DMS153 treated with DMSO at 0.1 percent for 48 hours (cell line): ENCODE measurements around the gene CCDC152.
"Not testable (repeated sequence)": the region's sequence is repeated elsewhere in the genome, so short reads cannot be mapped to it uniquely, and the experiment has no call there.

Source experiments
- DNase-seq: peaks from one replicate; lab custom pipeline; 2025; ENCODE audit not compliant: unreplicated experiment; lab: John Stamatoyannopoulos, UW

Gene CCDC152, protein sequence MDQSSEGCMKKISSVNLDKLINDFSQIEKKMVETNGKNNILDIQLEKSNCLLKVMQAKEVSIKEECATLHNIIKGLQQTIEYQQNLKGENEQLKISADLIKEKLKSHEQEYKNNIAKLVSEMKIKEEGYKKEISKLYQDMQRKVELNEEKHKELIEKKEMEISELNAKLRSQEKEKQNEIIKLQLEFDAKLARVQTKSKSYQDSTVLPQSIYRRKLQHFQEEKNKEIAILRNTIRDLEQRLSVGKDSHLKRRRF

DNA sequence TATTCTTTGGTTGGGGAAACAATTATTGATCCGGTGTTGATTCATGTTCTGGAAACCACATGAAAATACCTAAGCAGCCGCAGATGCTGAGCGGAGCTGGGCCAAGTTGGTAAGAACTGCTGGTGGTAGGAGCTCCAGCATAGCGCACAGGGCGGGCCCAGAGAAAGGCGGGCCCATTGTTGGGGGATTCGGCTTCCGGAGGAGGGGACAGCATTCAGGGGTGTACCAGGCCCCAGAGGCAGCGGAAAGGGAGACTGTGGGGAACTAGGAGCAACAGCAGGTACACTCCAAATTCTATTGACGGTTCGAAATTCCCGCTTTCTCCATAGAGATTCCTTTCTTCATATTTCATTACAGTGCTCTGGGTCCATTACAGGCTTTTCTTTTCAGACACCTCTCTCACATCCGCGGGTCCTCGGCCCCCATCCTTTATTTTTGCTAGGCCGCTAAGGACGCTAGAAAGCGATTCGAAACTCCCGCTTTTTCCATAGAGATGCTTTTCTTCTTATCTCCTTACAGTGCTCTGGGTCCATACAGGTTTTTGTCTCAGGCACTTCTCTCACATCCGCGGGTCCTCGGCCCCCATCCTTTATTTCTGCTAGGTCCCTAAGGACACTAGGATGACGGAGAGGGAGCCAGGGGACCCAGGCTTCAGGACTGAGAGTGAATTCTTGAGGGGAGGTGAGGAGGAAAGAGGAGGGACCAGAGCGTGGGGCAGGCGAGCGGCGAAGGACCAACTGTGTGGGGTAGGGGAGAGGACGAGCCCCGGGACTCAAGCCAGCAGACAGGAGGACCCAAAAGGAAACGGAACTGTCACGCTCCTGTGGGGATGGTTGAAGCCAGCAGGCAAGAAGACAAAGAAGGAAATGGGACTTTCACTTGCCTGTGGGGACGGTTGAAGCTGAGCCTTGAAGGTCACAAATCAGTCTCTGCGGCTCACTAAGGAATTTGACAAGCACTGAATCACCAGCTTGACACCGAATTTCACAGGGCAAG lies at the start of gene CCDC152:
Gene CCDC152, plus strand, starts transcription at position 213 of the 996 bp plus-strand sequence. CDS start 2,304 bp downstream, outside the sequence.
- no peak for DNase-seq

DNA sequence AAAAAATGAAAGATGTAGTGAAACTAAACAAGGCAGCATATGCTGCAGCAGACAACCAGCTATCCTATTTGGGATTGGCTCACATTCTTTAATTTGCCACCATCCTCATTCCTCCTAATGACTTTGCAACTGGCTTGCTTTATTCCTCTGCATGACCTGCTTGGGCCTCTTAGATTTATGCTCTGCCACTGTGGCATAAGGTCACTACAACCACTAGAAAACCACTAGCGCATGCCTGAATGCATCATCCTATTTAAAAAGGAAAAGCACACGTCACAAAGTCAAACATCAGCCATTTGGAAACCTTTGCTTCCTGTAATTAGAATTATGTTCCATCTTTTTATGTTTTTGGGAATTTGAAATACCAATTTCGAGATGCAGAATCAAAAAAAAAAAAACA lies 40.8 kb upstream of the CCDC152 start:
- no peak for DNase-seq

DNA sequence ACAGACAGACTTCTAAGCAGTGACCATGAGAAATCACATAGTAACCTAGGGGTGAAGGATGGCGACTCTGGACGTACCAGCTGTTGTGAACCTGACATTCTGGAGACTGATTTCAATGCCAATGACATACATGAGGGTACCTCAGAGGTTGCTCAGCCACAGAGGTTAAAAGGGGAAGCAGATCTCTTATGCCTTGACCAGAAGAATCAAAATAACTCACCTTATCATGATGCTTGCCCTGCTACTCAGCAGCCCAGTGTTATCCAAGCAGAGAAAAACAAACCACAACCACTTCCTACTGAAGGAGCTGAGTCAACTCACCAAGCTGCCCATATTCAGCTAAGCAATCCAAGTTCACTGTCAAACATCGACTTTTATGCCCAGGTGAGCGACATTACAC lies 38.0 kb upstream of the CCDC152 start:
- DNase-seq = no peak

- DNase-seq = no peak
Observed at GRCh38 chr5:42719034-42719433, 37.6 kb upstream of the CCDC152 start.

DNA sequence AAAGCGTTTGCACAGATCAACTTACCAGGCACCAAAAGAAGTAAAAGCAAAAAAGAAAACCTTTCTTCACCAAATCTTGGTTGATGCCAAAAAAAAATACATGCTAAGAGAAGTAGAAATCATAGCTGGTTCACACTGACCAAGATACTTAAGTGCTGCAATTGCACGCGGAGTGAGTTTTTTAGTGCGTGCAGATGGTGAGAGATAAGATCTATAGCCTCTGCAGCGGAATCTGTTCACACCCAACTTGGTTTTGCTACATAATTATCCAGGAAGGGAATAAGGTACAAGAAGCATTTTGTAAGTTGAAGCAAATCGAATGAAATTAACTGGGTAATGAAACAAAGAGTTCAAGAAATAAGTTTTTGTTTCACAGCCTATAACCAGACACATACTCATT lies 36.4 kb upstream of the CCDC152 start:
- DNase-seq = no peak

DNA sequence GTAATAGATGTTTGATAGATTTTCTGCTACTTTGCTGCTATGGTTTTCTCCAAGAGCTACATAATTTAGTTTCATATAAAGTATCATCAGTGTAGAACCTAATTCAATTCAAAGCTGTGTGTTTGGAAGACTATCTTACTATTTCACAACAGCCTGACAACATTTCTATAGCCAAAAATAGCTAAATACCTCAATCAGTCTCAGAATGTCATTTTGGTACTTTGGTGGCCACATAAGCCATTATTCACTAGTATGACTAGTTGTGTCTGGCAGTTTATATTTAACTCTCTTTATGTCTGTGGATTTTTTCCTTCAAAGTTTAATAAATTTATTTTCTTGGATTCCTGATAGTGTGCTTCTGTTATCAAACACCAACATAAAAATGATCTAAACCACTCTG lies 35.1 kb upstream of the CCDC152 start:
- no peak for DNase-seq

DNA sequence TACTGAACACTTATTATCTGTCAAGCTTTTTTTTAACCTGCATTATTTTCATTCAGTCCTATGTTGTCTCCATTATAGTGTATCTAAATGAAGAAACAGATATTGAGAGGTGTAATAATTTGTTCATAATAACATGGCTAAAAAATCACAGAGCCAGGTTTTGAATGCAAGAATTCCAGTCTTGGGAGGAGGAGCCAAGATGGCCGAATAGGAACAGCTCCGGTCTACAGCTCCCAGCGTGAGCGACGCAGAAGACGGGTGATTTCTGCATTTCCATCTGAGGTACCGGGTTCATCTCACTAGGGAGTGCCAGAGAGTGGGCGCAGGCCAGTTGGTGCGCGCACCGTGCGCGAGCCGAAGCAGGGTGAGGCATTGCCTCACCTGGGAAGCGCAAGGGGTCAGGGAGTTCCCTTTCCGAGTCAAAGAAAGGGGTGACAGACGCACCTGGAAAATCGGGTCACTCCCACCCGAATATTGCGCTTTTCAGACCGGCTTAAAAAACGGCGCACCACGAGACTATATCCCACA lies 22.0 kb upstream of the CCDC152 start:
- DNase-seq = not testable (repeated sequence)

- DNase-seq = no peak
Observed at GRCh38 chr5:42740920-42741319, 15.7 kb upstream of the CCDC152 start.

- DNase-seq = no peak
Observed at GRCh38 chr5:42745426-42745825, 11.2 kb upstream of the CCDC152 start.

- DNase-seq = no peak
Observed at GRCh38 chr5:42745856-42746255, 10.8 kb upstream of the CCDC152 start.

DNA sequence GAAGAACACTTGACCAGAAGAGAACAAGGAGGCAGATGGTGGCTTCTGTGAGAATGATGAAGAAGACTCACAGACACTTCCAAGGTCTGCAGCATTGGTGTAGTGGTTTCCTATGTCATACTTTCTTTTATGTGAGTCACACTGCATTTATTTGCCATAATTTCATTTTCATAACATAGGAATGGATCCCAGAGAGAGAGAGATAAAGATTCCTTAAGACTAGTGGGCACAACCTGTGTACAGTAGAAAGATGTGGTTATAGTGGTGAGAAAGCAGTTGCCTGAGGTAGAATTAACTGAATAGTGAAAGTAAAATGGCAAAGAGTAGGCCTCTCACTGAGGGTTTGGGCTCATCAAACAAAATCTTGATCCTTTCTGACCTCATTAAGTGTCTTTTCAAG lies 7.6 kb upstream of the CCDC152 start:
- no peak for DNase-seq

- DNase-seq = no peak
Observed at GRCh38 chr5:42750507-42750906, 6.1 kb upstream of the CCDC152 start.

- no peak for DNase-seq
Observed at GRCh38 chr5:42751044-42751443, 5.6 kb upstream of the CCDC152 start.

DNA sequence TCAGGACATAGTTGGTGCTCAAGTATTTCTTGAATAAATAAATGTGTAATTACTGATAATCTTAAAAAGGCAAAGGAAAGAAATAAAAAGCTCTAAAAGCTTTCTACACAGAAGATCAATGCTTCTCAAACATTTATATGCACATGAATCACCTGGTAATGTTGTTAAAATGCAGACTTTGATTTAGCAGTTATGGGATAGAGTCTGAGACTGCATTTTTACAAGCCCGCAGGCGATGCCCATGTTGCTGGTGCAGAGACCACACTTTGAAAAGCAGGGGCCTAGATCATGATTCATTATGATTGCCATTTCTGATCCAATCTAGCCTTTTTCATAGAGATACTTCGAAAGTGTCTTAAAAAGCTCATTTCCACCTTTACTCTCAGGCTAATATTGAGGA lies 3.5 kb upstream of the CCDC152 start:
- DNase-seq = no peak

GRCh38 chr5:42759456-42759855 lies 2.8 kb downstream of the CCDC152 start:
- DNase-seq = no peak

GRCh38 chr5:42760426-42760825 lies 3.8 kb downstream of the CCDC152 start:
- no peak for DNase-seq

GRCh38 chr5:42761791-42762190 lies 5.2 kb downstream of the CCDC152 start:
- DNase-seq = no peak

- DNase-seq = peak; percentile 60
Observed at GRCh38 chr5:42767491-42768105, 11.0 kb downstream of the CCDC152 start.

DNA sequence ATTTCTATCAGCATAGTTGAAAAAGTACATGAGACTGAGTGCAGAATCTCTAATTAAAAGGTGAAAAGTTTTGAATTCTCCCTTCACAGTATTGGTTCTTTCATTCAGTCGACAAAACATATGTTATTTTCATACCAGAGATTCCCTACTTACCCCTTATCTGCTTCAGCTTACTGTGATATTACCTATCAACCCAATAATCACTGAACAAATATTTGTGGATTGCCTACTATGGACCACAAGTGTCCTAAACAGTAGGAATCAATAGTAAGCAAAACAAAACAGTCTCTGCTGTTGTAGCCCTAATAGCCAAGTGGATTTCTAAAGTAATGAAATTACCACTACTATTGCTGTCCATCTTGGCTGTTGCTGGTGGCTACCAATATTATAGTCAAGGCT lies 11.5 kb downstream of the CCDC152 start:
- no peak for DNase-seq

DNA sequence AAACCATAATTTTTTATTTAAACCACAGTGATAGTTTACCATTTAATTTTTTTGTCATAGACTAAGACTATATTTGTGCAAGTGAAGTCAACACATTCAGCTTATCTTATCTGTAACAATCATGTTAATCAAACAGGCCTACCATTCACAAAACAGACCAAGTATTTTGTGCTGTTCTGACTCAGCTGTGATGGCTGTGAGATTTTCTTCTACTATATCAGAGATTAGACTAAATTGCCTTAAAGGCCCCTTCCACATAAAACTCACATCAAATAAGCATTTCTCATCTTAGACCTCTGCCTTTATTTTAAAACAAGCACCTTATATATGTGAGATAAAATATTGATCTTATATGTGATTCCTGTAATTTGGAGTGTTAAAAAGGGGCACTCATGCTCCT lies 13.4 kb downstream of the CCDC152 start:
- no peak for DNase-seq

DNA sequence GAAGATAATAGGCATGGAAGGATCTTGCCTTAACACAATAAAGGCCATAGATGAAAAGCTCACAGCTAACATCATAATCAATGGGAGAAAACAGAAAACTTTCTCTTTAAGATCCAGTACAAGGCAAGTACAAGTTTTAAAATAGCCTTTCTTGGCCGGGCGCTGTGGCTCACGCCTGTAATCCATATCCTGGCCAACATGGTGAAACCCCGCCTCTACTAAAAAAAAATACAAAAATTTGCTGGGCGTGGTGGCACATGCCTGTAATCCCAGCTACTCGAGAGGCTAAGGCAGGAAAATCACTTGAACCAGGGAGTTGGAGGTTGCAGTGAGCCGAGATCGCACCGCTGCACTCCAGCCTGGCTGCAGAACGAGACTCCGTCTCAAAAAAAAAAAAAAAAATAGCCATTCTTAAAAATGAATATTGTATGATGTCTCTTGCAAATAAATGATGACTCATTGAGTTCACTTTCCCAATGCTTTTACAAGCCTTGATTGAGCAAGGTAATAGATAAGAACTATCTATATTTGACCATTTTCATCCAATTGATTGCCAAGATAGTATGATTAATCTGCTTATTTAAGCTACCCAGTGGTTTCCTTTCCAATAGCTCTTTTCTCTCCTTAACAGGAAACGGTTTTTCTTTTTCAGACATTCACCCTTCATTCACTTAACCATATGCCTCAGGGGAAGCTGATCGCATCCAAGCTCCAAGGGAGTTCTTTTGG lies 15.8 kb downstream of the CCDC152 start:
- DNase-seq = no peak
